Pancreas (tissue), 10 donors: Measurements from ENCODE around the gene SLK. TPM values are rescaled to one million over a fixed set of nuclear protein-coding genes. Genes with fewer than 3 reads are reported as not detected.

Experiments used
- ATAC-seq, 4 donors: fragments of 200-7000 bp; cut with Tn5 transposase; one replicate each; pipeline versions ENCODE4 v1.8.0 to v1.9.1; 2020; ENCODE audit warnings: mild to moderate bottlenecking in 4 of 4, moderate library complexity in 4 of 4
- DNase-seq, 6 donors: peaks; one replicate each; pipeline ENCODE4 v3.0.0-alpha.2; 2020
- FAIRE-seq: peaks from 2 replicates; lab custom pipeline; 2012; peaks lifted over from hg19 to GRCh38; lab: Jason Lieb, UNC
- H3K27ac ChIP-seq, 4 donors: fragments of 200-600 bp; sonication (generic); 1 replicate in 3 of 4; 2 replicates in 1 of 4; pipeline versions ENCODE4 v1.5.0 to v1.8.0; 2020
- H3K27me3 ChIP-seq, 4 donors: fragments of 200-600 bp; one replicate each; pipeline ENCODE4 v1.8.0; 2021
- H3K36me3 ChIP-seq, 3 donors: fragments of 200-600 bp; sonication (generic) in 1 of 3; one replicate each; pipeline versions ENCODE4 v1.5.0 to v1.8.0; 2020 to 2021
- H3K4me1 ChIP-seq, 3 donors: fragments of 200-600 bp; one replicate each; pipeline ENCODE4 v1.8.0; 2021
- H3K4me3 ChIP-seq, 4 donors: fragments of 200-600 bp; sonication (generic) in 2 of 4; one replicate each; pipeline versions ENCODE4 v1.5.0 to v1.8.0; 2020 to 2021
- H3K9me3 ChIP-seq, 4 donors: fragments of 200-600 bp; one replicate each; pipeline ENCODE4 v1.8.0; 2021
- WGBS, 2 donors: extraction: QIAGEN DNeasy Blood & Tissue Kit; methylation state at CpG; one replicate each; pipeline ENCODE4 v1.1.7; 2013; 5-methylcytosine and 5-hydroxymethylcytosine counted together
- intact Hi-C, 3 donors: fragments of 100-400 bp; cut with DNase I; formaldehyde crosslinking; loops; one replicate each; pipeline versions ENCODE4 v1.11.1 to v1.14.2; 2022
- polyA plus RNA-seq, 2 donors: library from polyadenylated mRNA; stranded (reverse); fragments of 200-250 nt; gene quantifications; one replicate each; pipeline ENCODE4 v1.2.3, GENCODE V29; 2013
- total RNA-seq, 6 donors: library from RNA; stranded (reverse); fragmentation: NEBNext Ultra II Directional in 4 of 6; extraction: Animal tissue kit (Norgen Biotek cat#: 25700) in 4 of 6; gene quantifications; one replicate each; pipeline versions ENCODE4 v1.2.1 to v1.2.4, GENCODE V29; 2021 to 2023
- TF ChIP-seq, protein P1 (sequence below), 4 donors: fragments of 200-600 bp; sonication (generic) in 3 of 4; IDR thresholded peaks; one replicate each; pipeline versions ENCODE4 v1.5.0 to v1.8.0; 2021; ENCODE audit warnings: antibody characterized with exemption in 4 of 4
- donor health status: healthy with polysubstance abuse.
- donor health status: DM: no; HTN: no; CAD: no; lungs with moderate emphysema.
- donor health status: DM: no; HTN: no; CAD: no.
- donor health status: control.
- donor health status: control.
- donor health status: Bipolar disorder and iron deficiency.
- donor health status: DM: yes; HTN: yes; CAD: no.
- donor health status: DM: no; HTN: no; CAD: no.
- donor health status: DM: no; HTN: no; CAD: no.
- donor health status: DM: yes; HTN: yes; CAD: no.

SLK gene
- total and polyA plus RNA-seq, 8 donors, result 6.0 to 20.1 (median 13.4) TPM

GRCh38 chr10:103960103-103960502, 6.8 kb upstream of the SLK start:
- Histone ChIP-seq H3K36me3 (no peaks in the 10 kb centered on the region), H3K27ac (no peak overlapping the region), H3K4me3 (no peak overlapping the region), H3K4me1 (no peaks in the 10 kb centered on the region), H3K9me3 (no peaks in the 10 kb centered on the region), H3K27me3 (no peaks in the 10 kb centered on the region)
- ATAC-seq (no peak), DNase-seq (no peak), FAIRE-seq (no peak)
- 68 to 76% methylated on average over 3 of the region's 3 CpGs for WGBS, 2 donors
- TF ChIP-seq, protein P1, sequence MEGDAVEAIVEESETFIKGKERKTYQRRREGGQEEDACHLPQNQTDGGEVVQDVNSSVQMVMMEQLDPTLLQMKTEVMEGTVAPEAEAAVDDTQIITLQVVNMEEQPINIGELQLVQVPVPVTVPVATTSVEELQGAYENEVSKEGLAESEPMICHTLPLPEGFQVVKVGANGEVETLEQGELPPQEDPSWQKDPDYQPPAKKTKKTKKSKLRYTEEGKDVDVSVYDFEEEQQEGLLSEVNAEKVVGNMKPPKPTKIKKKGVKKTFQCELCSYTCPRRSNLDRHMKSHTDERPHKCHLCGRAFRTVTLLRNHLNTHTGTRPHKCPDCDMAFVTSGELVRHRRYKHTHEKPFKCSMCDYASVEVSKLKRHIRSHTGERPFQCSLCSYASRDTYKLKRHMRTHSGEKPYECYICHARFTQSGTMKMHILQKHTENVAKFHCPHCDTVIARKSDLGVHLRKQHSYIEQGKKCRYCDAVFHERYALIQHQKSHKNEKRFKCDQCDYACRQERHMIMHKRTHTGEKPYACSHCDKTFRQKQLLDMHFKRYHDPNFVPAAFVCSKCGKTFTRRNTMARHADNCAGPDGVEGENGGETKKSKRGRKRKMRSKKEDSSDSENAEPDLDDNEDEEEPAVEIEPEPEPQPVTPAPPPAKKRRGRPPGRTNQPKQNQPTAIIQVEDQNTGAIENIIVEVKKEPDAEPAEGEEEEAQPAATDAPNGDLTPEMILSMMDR (IDR thresholded peaks at IDR 0.05), result no peak
- intact Hi-C loops, result no loop called here

GRCh38 chr10:103967448-103968071, 620 bp downstream of the SLK start:
- Histone ChIP-seq H3K36me3 (no peaks in the 10 kb centered on the region), H3K4me3 (peak overlapping the region; percentile 57 to 88 (median 78)), H3K27ac (peak overlapping the region; percentile 73 to 95 (median 92)), H3K4me1 (peaks cover 13 to 24% (median 16%) of the 10 kb centered on the region in 3 donors), H3K27me3 (no peaks in the 10 kb centered on the region), H3K9me3 (no peaks in the 10 kb centered on the region)
- WGBS, 2 donors, result 0% methylated on average over 28 to 55 of the region's 55 CpGs
- FAIRE-seq, result no peak
- ATAC-seq, result peak; percentile 25 to 65 (median 47)
- DNase-seq, result peak in 1 of 6 donors; percentile 41
- TF ChIP-seq, protein P1 (IDR thresholded peaks at IDR 0.05), result no peak
- intact Hi-C loops, result no loop called here

DNA sequence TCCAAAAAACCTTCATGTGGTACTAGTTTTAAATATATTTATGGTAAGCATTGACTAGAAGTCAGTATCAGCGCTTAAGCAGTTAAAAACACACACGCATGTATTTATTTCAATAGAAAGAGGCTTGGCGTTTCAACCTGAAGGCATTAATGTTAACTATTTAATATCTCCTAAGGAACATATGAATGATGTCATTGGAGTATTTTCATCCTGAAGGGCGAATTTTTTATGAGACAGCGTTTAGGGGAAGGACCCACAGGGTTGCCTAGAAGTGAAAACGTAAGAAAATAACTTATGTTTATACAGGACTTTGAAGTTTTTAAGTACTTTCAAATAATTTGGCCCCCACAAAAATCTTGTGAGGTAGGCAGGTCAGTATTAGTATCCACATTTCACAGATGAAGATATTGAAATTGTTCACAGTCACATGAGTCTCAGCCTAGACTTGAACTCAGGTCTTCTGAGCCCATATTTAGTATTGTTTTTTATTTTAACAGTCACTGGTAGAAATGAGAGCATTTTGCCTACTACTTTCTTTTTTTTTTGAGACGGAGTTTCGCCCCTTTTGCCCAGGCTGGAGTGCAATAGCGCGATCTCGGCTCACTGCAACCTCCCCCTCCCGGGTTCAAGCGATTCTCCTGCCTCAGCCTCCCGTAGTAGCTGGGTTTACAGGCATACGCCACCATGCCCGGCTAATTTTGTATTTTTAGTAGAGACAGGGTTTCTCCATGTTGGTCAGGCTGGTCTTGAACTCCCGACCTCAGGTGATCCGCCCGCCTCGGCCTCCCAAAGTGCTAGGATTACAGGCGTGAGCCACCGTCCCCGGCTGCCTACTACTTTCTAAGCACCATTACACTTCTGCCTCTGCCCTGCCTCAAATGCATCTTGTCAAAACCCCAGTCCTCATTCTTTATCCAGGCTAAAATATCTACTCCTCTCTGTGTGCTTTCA, 1.8 kb downstream of the SLK start:
- Histone ChIP-seq H3K4me1 (peaks cover 16 to 32% (median 20%) of the 10 kb centered on the region in 3 donors), H3K4me3 (peak overlapping the region; percentile 57 to 88 (median 78)), H3K27ac (no peak overlapping the region), H3K9me3 (no peaks in the 10 kb centered on the region), H3K36me3 (no peaks in the 10 kb centered on the region), H3K27me3 (no peaks in the 10 kb centered on the region)
- no peak for ATAC-seq
- no peak for FAIRE-seq
- no peak for DNase-seq
- 27 to 38% methylated on average over 21 to 22 of the region's 23 CpGs for WGBS, 2 donors
- TF ChIP-seq, protein P1 (IDR thresholded peaks at IDR 0.05), result no peak
- intact Hi-C loops, result no loop called here

- peaks cover 16 to 32% (median 20%) of the 10 kb centered on the region in 3 donors for H3K4me1 ChIP-seq
- ATAC-seq, result no peak
- WGBS, 2 donors, result 2 to 5% methylated on average over 4 of the region's 4 CpGs
- no peaks in the 10 kb centered on the region for H3K9me3 ChIP-seq
- no peaks in the 10 kb centered on the region for H3K27me3 ChIP-seq
- FAIRE-seq, result no peak
- intact Hi-C loops, result no loop called here
- no peaks in the 10 kb centered on the region for H3K36me3 ChIP-seq
- DNase-seq, result no peak
- H3K4me3 ChIP-seq, result peak overlapping the region in 3 of 4 donors; percentile 76 to 88 (median 79)
- TF ChIP-seq, protein P1 (IDR thresholded peaks at IDR 0.05), result no peak
- no peak overlapping the region for H3K27ac ChIP-seq
Observed at GRCh38 chr10:103969436-103969835, 2.5 kb downstream of the SLK start.
